Transverse colon (tissue), 4 donors: ENCODE measurements around the gene KRT40.

ENCODE experiments used
- CTCF ChIP-seq, 5 experiments: fragments of 200-600 bp in 3 of 5; fragments of 450-650 bp in 2 of 5; sonication (generic) in 3 of 5; IDR thresholded peaks; 1 replicate in 2 of 5; 2 replicates in 3 of 5; pipeline ENCODE4 v1.5.1; 2016 to 2017; ENCODE audit warnings: antibody characterized with exemption in 5 of 5, inconsistent platforms in 3 of 5, mild to moderate bottlenecking in 2 of 5, moderate library complexity in 1 of 5
- POLR2A ChIP-seq: fragments of 450-650 bp; IDR thresholded peaks from one replicate; pipeline ENCODE4 v1.6.1; 2016; ENCODE audit warnings: antibody characterized with exemption, mild to moderate bottlenecking, moderate library complexity
- POLR2AphosphoS5 ChIP-seq, 3 donors: sonication (generic); formaldehyde crosslinking; IDR thresholded peaks; one replicate each; pipeline ENCODE4 v1.6.1; 2016; ENCODE audit warnings: antibody characterized with exemption in 3 of 3

- TF ChIP-seq CTCF (IDR thresholded peaks at IDR 0.05), result no peak
- no peak for TF ChIP-seq POLR2A
- TF ChIP-seq POLR2AphosphoS5 (IDR thresholded peaks at IDR 0.05), result no peak
These were observed 11.0 kb upstream of the KRT40 start for GRCh38 chr17:40995116-40995515.
